HG02642 (cell line): ENCODE data around the gene TXNL4B.
"Not testable (repeated sequence)": the region's sequence is repeated elsewhere in the genome, so short reads cannot be mapped to it uniquely, and the experiment has no call there.

Source experiments
- ATAC-seq: cut with Tn5 transposase; IDR thresholded peaks from one replicate; pipeline ENCODE4 v1.9.1; 2021; ENCODE audit warnings: mild to moderate bottlenecking; ENCODE audit not compliant: unreplicated experiment, poor library complexity

TXNL4B gene

DNA sequence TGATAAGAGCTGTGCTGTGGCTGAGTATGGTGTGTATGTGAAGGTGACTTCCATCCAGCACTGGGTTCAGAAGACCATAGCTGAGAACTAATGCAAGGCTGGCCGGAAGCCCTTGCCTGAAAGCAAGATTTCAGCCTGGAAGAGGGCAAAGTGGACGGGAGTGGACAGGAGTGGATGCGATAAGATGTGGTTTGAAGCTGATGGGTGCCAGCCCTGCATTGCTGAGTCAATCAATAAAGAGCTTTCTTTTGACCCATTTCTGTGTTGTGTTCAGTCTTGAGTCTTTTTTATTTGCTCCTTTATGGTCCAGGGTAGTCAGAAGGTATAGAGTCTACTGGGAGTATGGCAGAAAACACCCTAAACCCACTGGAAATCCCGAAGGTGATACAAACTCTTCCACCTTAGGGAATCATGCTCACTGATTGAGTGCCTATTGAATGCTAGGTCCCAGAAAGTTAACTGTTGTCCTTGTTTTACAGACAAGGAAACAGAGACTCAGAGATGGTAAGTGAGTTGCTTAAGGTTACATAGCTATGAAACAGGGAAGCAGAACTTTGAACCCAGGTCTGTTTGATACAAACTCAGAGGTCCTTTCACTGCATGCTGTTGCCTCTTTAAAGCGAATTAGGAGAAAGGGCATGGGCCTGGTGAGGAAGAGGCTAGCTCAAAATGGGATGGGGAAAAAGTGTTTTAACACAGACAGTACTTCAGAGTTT lies 16.3 kb downstream of the TXNL4B start:
- ATAC-seq = not testable (repeated sequence)

DNA sequence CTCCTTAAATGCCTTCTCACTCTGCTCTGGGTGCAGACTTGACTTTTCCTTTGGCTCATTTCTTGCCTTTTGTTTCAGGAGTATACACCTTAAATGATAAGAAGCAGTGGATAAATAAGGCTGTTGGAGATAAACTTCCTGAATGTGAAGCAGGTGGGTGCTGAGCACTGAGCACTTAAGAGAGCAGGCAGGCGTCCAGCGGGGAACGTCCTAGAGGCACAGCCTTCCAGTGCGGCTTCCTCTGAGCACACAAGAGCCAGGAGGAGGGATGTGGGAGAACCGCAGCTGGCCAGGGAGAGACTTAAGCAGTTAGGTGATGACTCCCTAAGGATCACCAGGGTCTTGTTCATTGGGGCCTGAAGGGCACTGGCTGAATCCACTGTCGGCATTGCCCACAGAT lies 18.4 kb downstream of the TXNL4B start:
- not testable (repeated sequence) for ATAC-seq

DNA sequence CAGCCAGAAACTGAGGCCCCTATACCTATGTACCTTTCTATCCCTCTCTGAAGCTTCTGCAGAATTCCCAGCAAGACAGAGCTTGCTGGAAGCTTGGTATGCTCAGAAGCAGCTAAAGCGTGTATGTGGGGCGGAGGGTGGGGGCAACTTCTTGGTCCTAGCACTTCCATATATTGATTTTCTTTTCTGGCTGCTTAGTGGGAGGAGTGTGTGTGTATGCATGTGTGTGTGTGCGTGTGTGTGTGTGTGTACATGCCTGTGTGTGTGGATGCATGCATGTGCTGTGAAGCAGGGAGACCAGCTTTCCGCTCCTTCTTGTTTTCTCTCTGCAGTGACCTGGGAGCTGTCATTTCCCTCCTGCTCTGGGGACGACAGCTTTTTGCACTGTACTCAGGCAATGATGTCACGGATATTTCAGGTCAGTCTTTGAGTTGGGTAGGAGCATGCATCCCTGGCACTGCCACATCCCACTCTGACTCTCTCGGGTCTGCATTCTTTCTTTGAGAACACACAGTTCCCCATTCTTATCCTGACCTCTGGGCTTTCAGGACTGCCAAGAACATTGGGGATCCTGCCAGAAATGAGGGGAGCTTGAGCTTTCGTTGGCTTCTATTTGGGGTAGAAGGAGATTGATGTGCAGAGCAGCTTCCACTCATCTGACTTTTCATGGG lies 19.7 kb downstream of the TXNL4B start:
- ATAC-seq = no peak

DNA sequence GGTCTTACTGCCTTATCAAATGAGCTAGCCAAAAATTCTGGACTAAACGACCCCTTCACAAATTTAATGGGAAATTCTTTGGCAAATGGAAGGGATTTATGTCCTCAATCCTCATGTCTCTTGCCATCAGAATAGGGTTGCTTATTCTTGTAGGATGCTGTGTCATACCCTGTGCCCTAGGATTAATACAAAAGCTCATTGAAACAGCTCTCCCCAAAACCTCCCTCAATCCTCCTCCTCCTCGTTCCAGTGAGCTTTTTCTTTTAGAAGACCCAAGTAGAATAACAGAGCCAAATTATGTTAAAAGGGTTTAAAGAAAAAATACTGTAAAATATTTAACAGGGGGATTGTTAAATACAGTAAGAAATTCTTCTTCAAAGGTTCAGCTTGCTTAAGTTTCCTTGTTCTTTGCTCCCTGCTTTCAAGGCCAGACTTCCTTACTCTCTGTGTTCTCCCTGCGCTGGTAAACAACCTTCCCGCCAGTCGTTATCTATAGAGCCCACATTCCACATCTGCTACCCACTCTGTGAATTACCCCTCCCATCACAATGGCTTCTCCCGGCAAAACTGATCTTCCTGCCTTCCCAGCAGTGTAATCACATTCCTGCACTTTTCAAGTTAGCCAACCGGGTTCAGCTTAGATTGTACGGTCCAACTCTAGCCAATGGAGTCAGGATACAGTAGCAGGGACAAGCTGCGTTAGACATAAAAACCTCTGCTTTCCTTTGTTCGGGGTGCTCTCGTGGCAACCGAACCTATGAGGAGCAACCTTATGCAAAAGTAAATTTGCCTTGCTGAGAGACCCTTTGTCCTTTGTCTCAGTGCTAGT lies 20.7 kb downstream of the TXNL4B start:
- no peak for ATAC-seq

DNA sequence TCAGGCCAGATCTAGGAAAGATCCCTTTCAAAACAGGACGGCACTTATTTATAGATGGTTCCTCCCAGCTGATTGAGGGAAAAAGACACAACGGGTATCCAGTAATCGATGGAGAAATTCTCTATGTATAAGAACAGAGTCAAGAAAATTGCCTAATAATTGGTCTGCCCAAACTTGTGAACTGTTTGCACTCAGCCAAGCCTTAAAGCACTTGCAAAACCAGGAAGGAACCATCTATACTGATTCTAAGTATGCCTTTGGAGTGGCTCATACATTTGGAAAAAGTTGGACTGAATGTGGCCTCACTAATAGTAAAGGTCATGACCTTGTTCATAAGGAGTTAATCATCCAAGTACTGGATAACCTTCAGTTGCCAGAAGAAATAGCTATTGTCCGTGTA lies 24.5 kb downstream of the TXNL4B start:
- no peak for ATAC-seq

DNA sequence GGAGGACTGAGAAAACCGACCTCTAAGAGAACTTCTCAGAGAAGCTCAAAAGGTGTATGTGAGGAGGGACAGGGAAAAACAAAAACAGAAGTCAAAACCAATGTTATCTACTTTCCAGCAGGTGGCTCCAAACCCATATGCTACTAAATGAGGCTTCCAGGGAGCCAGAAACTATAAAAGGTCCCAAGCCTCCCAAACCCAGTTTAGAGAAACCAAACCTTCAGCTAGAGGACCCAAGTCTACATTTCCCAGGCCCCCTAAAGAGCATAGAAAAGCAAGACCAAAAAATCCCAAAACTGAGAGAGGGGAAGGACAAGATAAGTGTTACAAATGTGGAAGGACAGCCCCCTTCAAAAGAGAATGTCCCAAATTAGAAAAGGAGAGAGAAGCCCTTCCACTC lies 26.7 kb downstream of the TXNL4B start:
- ATAC-seq = no peak

DNA sequence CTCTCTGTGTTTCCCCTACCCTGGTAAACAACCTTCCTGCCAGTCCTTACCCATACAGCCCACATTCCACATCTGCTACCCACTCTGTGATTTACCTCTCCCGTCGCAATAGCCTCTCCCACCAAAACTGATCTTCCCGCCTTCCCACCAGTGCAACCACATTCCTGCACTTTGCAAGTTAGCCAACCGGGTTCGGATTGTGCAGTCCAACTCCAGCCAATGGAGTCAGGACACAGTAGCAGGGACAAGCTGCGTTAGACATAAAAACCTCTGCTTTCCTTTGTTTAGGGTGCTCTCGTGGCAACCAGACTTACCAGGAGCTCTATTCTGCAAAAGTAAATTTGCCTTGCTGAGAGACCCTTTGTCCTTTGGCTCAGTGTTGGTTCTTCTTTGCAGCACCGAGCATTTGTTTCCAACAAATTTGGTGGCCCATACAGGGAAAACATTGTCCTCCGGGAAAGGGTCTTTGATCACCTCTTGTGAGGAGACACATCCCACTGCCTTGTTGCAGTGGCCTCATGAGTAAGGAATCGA lies 29.0 kb downstream of the TXNL4B start:
- no peak for ATAC-seq

DNA sequence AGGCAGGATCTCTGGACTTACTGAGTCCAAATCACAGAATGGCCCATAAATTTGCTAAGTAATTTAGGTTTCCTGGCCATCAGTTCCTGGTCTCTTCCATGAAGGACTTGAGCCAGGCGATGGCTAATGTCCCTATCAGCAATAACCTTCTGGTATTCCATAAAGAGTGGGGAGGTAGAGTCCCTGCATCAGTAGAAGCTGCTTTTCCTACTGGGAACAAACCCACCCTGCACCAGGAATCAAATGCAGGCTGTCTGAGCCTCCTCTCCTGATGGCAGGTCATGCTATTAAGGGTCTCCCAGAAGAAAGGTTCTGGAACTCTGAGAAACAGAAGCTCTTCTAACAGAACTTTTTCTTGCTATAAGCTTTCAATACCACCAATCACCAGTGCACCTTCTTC lies 31.9 kb downstream of the TXNL4B start:
- ATAC-seq = no peak

DNA sequence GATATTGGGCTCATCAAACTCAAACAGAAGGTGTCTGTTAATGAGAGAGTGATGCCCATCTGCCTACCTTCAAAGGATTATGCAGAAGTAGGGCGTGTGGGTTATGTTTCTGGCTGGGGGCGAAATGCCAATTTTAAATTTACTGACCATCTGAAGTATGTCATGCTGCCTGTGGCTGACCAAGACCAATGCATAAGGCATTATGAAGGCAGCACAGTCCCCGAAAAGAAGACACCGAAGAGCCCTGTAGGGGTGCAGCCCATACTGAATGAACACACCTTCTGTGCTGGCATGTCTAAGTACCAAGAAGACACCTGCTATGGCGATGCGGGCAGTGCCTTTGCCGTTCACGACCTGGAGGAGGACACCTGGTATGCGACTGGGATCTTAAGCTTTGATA lies 33.0 kb downstream of the TXNL4B start:
- no peak for ATAC-seq

DNA sequence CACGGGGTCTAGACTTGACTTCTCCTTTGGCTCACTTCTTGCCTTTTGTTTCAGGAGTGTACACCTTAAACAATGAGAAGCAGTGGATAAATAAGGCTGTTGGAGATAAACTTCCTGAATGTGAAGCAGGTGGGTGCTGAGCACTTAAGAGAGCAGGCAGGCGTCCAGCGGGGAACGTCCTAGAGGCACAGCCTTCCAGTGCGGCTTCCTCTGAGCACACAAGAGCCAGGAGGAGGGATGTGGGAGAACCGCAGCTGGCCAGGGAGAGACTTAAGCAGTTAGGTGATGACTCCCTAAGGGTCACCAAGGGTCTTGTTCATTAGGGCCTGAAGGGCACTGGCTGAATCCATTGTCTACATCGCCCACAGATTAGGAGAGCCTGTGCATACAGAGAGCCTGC lies 34.4 kb downstream of the TXNL4B start:
- not testable (repeated sequence) for ATAC-seq

DNA sequence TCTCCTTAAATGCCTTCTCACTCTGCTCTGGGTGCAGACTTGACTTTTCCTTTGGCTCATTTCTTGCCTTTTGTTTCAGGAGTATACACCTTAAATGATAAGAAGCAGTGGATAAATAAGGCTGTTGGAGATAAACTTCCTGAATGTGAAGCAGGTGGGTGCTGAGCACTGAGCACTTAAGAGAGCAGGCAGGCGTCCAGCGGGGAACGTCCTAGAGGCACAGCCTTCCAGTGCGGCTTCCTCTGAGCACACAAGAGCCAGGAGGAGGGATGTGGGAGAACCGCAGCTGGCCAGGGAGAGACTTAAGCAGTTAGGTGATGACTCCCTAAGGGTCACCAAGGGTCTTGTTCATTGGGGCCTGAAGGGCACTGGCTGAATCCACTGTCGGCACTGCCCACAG lies 36.1 kb downstream of the TXNL4B start:
- ATAC-seq = not testable (repeated sequence)

DNA sequence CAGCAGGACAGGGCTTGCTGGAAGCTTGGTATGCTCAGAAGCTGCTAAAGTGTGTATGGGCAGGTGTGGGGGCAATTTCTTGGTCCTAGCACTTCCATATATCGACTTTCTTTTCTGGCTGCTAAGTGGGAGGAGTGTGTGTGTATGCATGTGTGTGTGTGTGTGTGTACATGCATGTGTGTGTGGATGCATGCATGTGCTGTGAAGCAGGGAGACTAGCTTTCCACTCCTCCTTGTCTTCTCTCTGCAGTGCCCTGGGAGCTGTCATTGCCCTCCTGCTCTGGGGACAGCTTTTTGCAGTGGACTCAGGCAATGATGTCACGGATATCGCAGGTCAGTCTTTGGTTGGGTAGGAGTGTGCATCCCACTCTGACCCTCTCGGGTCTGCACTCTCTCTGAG lies 37.5 kb downstream of the TXNL4B start:
- ATAC-seq = no peak

DNA sequence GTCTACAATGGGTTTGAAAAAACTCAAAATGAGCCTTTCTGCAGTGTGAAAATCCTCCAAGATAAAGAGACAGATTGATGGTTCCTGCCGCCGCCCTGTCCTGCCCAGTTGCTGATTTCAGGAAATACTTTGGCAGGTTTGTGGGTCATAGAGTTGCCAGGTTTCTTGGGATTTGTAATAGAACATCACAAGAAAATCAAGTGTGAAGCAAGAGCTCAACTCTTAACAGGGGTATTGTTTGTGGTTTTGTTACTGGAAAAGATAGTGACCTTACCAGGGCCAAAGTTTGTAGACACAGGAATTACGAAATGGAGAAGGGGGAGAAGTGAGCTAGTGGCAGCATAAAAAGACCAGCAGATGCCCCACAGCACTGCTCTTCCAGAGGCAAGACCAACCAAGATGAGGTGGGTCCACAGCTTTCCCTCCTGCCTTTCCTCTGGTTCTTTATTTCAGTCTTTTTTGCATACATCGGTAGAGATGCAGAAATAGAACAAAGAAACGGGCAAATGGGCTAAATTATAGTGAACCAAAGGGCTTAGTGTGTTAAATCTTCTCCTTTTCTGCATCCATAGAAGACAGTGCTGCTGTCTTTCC lies 39.1 kb downstream of the TXNL4B start, which contains the start of gene HP:
TSS of gene HP (plus strand) at position 252 of the 594 bp plus-strand sequence. CDS start at position 400, 148 bp downstream.
- not testable (repeated sequence) for ATAC-seq

DNA sequence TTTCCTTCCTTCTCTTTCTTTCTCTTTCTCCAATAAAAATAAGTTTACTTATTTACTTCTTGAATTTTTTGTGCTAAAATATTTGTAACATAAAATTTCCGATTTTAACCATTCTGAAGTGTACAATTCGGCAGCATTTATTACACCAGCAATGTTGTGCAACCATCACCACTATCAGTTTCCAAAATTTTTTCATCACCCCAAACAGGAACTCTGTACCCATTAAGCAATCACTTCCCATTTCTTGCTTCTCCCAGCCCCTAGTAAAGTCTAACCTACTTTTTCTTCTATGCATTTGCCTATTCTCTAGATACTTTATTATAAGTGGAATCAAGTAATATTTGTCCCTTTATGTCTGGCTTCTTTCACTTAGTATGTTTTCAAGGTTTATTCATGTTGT lies 41.6 kb downstream of the TXNL4B start:
- ATAC-seq = no peak

DNA sequence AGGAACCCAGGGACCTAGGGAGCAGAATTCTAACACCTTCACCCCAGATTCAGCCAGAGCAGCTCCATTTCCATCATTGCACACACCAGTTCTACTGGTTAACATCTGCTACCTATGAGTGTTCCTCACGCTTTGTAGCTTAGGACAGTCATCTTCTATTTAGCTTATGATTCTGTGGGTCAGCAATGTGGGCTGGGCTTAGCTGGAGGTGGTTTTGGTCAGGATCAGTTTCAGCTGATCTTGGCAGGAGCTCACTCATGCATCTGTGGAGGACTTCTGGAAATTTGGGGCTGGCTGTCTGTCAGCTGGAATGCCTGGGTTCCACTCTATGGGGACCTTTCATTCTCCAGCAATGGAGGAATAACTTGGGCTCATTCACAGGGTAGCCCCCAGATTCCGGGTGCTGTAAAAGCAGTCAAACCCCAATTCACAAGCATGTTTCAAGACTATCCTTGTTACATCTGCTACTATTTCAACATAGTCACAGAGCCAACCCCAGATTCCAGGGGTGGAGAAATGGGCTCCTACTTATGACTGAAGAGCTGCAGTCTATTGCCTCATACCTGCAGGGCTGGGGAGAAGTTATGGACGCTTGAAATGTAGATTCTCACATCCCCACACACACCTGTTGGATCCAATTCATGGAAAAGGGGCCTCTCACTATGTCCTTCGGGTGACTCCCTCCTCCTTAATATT lies 42.5 kb downstream of the TXNL4B start:
- ATAC-seq = no peak

DNA sequence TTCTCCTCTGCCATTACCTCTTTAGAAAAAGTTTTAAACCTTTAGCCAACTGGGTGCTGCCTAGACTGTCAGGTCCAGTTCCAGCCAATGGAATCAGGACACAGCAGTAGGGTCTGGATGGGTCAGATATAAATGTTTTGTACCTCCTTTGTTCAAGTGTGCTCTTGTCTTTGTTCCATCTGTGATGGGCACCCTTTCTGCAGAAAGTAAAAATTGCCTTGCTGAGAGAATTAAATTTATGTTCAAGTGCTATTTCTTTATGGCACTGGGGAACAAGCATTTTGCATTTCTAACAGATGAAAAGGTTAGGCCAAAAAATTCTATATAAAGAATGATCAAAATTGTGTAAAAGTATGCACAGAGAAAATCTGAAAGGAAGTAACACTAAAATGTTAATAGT lies 44.3 kb downstream of the TXNL4B start:
- no peak for ATAC-seq

DNA sequence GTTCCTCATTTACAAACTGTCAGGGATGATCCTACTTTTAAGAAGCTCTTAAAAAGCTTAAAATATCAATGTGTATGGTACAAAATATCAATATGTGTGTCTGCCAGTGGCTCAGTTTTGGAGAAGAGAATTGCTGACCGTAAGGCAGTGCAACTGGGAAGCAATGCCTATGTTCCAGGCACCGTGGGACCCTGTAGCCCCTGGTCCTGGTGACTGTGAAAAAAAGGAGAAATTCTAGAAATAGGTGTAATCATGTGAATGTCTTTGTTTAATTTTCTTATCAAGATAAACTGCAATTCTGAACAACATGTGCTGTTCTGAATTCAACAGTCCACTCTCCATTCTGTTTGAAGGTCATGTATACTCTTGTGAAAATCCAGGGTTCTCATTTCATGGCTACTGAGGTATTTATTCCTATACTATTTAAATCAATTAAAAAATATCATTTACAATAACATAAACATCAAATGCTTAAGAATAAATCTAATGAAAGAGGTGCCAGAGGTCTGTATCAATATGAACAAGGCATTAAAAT lies 48.5 kb downstream of the TXNL4B start:
- ATAC-seq = no peak

DNA sequence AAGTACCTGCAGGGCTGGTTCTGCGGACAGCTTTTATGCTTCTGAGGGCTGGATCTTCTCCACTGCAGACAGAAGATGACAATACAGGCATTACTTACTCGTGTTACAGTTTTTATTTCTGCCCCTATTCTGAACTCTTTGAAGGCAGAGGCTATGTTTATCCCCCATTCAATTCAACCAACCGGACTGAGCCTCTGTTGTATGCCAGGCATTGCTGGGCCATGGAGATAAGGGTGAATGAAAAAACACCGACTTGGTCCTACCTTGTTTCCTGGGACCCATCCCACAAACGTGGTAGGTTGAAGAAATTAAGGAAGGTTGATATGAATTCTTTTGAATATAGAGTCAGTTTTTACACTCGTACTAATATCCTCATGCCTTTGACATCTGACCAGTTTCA lies 49.1 kb downstream of the TXNL4B start:
- no peak for ATAC-seq

DNA sequence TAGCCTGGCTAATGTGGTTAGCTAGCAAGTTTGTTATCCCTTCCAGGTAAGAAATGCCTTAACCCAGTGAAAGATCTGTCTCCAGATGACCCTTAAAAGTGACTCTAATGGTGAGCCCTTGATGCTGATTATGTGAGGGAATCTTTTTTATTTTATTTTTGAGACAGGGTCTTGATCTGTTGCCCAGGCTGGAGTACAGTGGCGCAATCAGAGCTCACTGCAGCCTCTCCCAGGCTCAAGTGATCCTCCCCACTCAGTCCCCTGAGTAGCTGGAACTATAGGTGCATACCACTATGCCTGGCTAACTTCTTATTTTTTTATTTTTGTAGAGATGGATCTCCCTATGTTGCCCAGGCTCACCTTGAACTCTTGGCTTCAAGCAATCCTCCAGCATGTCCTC lies 49.9 kb downstream of the TXNL4B start:
- ATAC-seq = no peak

DNA sequence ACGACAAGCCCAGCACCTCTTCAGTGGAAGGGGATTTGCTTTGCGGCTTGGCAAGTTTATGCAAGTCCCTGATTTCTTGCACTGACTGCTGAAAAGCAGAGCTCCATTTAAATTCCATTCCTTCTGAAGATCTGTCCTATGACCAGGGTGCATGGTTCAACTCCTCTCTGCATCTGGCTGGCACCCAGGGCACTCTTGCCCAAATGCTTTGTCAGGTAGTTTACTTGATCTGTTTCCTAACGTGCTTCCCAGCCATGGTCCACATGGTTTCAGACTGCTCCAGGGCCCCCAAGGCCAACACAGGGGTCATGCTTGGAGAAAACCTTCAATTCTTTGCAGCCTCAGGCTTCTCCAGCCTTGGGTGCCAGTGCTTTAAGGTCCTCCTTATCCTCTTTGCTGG lies 50.4 kb downstream of the TXNL4B start:
- no peak for ATAC-seq
